SK-MEL-5 (cell line): ENCODE data around the gene DPYSL5. TPM values are rescaled to one million over a fixed set of nuclear protein-coding genes. Genes with fewer than 3 reads are reported as not detected.
A peak's percentile ranks its signal among the peaks of the same experiment; 100 is the strongest.

Experiments used
- DNase-seq: peaks from one replicate; pipeline ENCODE4 v3.0.0-alpha.2; 2016; ENCODE audit warnings: low read depth, low spot score
- in situ Hi-C: cut with HindIII; loops from 2 replicates; pipeline ENCODE4 v1.10.0; 2016; ENCODE audit warnings: low sequenced_read_pairs, high pct_unique_total_duplicates, low pct_unique_long_range_greater_than_20kb
- total RNA-seq: library from RNA; depleted of rRNA; stranded (reverse); fragments of >200 nt; shearing (Covaris generic); gene quantifications from 2 replicates; pipeline ENCODE4 v1.2.3, GENCODE V29; 2014

The DPYSL5 gene
- total RNA-seq, 1 experiment from 2014 or later = not detected

GRCh38 chr2:26934985-26935384 lies 87.1 kb downstream of the DPYSL5 start:
- in situ Hi-C loops = no loop called here
- DNase-seq = no peak

GRCh38 chr2:26936855-26937254 lies 88.9 kb downstream of the DPYSL5 start:
- no peak for DNase-seq
- in situ Hi-C loops = no loop called here

GRCh38 chr2:26938399-26939118 lies 90.6 kb downstream of the DPYSL5 start:
- in situ Hi-C loops = no loop called here
- DNase-seq = no peak

- in situ Hi-C loops = no loop called here
- no peak for DNase-seq
Observed at GRCh38 chr2:26940001-26940400, 92.1 kb downstream of the DPYSL5 start.

- in situ Hi-C loops = no loop called here
- peak; percentile 78 for DNase-seq
Observed at GRCh38 chr2:26941486-26941885, 93.6 kb downstream of the DPYSL5 start.

GRCh38 chr2:26942543-26943295 lies 94.8 kb downstream of the DPYSL5 start:
- DNase-seq = peak; percentile 77
- in situ Hi-C loops = no loop called here

GRCh38 chr2:26945991-26946750 lies 98.2 kb downstream of the DPYSL5 start:
- in situ Hi-C loops = no loop called here
- DNase-seq = no peak

- in situ Hi-C loops = no loop called here
- peak; percentile 20 for DNase-seq
Observed at GRCh38 chr2:26946841-26947784, 99.2 kb downstream of the DPYSL5 start.

- in situ Hi-C loops = no loop called here
- DNase-seq = no peak
Observed at GRCh38 chr2:26948800-26949199, 100.9 kb downstream of the DPYSL5 start.

GRCh38 chr2:26950246-26950645 lies 102.3 kb downstream of the DPYSL5 start:
- in situ Hi-C loops = no loop called here
- DNase-seq = no peak

- in situ Hi-C loops = no loop called here
- DNase-seq = no peak
Observed at GRCh38 chr2:26951236-26951635, 103.3 kb downstream of the DPYSL5 start.

- in situ Hi-C loops = no loop called here
- DNase-seq = no peak
Observed at GRCh38 chr2:26952374-26952773, 104.4 kb downstream of the DPYSL5 start.

- DNase-seq = no peak
- in situ Hi-C loops = no loop called here
Observed at GRCh38 chr2:26954135-26954534, 106.2 kb downstream of the DPYSL5 start.

GRCh38 chr2:26957041-26957440 lies 109.1 kb downstream of the DPYSL5 start:
- no peak for DNase-seq
- in situ Hi-C loops = no loop called here

GRCh38 chr2:26957534-26957933 lies 109.6 kb downstream of the DPYSL5 start:
- in situ Hi-C loops = no loop called here
- DNase-seq = no peak

- DNase-seq = no peak
- in situ Hi-C loops = no loop called here
Observed at GRCh38 chr2:26959331-26959730, 111.4 kb downstream of the DPYSL5 start.

- in situ Hi-C loops = no loop called here
- DNase-seq = no peak
Observed at GRCh38 chr2:26964446-26965130, 116.7 kb downstream of the DPYSL5 start.
